ENCODE measurements around the gene CST8.

The CST8 gene

DNA sequence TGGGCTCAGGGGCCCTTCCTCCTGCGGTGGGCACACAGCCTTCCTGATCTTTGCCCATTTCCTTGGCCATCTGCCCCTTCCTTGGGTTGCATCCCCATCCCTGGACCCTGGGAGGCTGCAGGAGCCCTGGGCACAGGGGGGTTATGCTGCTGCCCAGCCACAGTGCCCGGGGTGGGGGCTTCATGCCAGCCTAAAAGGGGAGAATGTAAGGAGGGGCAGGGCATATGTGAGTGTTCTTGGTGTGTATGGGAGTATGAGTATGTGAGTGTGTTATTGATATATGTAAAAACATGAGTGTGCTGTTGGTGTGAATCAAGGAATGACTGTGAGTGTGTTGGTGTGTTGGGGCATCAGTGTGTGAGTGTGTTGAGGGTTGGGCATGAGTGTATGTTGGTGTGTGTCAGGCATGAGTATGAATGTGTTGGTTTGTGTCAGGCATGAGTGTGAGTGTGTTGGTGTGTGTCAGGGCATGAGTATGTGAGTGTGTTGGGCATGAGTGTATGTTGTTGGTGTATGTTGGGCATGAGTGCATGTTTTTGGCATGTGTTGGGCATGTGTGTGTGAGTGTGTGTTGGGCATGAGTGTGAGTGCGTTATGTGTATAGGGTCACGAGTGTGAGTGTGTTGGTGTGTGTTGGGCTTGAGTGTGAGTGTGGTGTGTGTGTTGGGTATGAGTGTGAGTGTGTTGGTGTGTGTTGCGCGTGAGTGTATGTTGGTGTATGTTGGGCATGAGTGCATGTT, 14.7 kb upstream of the CST8 start:
- DNase-seq (ENCODE audit: low spot score), result no peak

GRCh38 chr20:23477223-23477622, 13.7 kb upstream of the CST8 start:
- no peak for DNase-seq (ENCODE audit: low spot score)

DNA sequence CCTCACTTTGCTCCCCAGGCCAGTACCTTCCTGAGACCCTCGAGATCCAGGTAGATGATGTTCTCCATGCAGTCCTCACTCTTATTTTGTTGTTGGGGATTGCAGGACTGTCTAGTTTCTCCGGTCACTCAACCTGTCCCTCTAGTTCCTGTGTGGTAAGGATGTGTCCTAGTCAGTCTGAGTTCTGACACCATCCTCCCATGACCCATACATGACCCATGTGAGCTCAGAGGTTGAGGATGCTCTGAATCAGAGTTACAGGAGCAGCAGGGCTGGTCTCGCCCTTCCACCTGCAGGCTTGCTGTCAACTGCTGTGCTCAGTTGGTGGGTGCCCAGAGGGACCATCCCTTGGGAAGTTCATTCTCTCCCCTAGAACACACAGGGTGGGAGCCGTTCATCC, 11.9 kb upstream of the CST8 start:
- no peak for DNase-seq (ENCODE audit: low spot score)

GRCh38 chr20:23482138-23482537, 8.8 kb upstream of the CST8 start:
- no peak for DNase-seq (ENCODE audit: low spot score)

- no peak for DNase-seq (ENCODE audit: low spot score)
Measured at GRCh38 chr20:23484081-23484480, 6.8 kb upstream of the CST8 start.

GRCh38 chr20:23488470-23488869, 2.4 kb upstream of the CST8 start:
- no peak for DNase-seq (ENCODE audit: low spot score)

GRCh38 chr20:23488996-23489395, 1.9 kb upstream of the CST8 start:
- DNase-seq (ENCODE audit: low spot score), result no peak

- DNase-seq (ENCODE audit: low spot score), result no peak
Measured at GRCh38 chr20:23492292-23492691, 1.4 kb downstream of the CST8 start.

DNA sequence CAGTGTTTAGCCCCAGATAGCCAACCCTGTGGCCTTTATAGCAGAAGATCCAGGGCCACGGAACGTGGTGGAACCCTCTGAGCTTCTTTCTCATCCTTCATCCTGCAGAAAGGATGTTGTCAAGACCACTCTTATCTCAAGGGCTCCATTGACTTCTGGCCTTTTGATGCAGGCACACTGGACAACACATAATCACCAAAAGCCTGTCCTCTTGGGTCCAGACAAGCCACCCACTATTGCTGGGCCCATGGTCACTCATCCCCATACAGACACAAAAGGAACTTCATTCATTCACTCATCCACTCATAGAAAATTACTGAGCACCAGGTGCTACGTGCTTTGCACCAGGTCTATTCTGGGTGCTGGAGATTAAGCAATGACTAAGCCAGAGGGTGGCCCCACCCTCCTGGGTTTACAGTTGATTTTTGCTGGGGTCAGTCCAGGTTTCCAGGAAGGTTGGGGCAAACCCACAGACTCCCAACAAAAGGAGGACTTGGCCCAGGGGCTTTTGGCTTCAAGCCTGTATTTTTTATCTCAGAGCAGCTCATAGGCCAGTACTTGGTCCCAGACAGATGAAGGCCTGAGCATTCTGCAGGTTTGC, 2.4 kb downstream of the CST8 start:
- DNase-seq (ENCODE audit: low spot score), result no peak

DNA sequence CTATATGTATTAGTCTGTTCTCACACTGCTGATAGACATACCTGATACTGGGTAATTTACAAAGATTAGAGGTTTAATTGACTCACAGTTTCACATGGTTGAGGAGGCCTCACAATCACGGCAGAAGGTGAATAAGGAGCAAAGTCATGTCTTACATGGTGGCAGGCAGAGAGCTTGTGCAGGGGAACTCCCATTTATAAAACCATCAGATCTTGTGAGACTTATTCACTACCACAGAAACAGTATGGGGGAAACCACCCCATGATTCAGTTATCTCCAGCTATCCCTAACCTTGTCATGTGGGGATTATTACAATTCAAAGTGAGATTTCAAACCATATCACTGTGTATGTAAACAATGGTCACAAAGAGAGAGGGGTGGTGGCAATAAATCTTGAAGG, 6.6 kb downstream of the CST8 start:
- no peak for DNase-seq (ENCODE audit: low spot score)

- no peak for DNase-seq (ENCODE audit: low spot score)
Measured at GRCh38 chr20:23501926-23502325, 11.0 kb downstream of the CST8 start.

DNA sequence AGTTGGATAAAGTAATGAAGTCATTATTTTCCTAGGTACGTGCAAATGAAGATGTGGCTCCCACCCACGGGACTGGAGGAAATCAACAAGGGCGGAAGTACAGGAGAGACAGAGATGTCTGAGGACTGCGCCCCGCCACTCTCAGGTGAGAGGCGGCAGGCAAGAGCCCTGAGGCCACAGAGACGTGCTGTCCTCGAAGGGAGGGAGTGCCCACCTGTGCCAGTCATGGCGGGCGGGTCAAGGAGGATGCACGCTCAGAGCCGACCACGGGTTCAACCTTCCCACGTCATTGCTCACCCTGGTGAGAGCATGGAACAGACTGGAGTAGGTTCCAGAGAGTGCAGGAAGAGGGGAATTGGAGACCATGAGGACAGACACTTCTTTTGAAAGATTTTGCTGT, 12.7 kb downstream of the CST8 start:
- no peak for DNase-seq (ENCODE audit: low spot score)

GRCh38 chr20:23507346-23507745, 16.4 kb downstream of the CST8 start:
- no peak for DNase-seq (ENCODE audit: low spot score)

- DNase-seq (ENCODE audit: low spot score), result no peak
Measured at GRCh38 chr20:23508449-23509229, 17.7 kb downstream of the CST8 start.

- DNase-seq (ENCODE audit: low spot score), result no peak
Measured at GRCh38 chr20:23509247-23509913, 18.5 kb downstream of the CST8 start.

GRCh38 chr20:23510000-23510590, 19.2 kb downstream of the CST8 start:
- DNase-seq (ENCODE audit: low spot score), result no peak

GRCh38 chr20:23513164-23513563, 22.2 kb downstream of the CST8 start:
- DNase-seq (ENCODE audit: low spot score), result no peak

- DNase-seq (ENCODE audit: low spot score), result no peak
Measured at GRCh38 chr20:23514848-23515247, 23.9 kb downstream of the CST8 start.

DNA sequence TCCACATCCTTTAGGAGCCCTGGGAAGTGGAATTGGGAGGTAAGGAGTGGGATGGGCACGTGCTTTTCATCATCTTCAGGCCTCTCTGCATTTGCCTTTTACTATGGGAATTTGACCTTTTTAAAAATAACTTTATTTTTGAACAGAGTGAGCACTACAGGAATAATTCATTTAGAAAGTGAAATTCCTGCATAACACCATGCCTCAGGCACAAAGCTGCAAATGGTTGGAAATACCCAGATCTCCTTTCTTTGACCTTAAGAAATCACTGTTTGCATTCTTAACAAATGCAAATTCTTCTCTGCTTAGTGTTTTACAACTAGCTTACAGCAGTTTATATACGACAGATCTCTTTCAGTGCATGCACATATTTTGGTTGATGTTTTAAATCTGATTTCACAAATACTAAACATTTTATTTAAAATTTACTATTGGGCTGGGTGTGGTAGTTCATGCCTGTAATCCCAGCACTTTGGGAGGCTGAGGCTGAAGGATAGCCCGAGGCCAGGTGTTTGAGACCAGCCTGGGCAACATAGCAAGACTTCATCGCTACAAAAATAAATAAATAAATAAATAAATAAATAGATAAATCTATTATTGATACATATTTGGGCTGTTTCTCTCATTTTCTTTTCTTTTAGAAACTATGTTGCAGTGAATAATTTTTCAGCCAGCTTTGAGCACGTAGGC, 24.5 kb downstream of the CST8 start:
- no peak for DNase-seq (ENCODE audit: low spot score)

DNA sequence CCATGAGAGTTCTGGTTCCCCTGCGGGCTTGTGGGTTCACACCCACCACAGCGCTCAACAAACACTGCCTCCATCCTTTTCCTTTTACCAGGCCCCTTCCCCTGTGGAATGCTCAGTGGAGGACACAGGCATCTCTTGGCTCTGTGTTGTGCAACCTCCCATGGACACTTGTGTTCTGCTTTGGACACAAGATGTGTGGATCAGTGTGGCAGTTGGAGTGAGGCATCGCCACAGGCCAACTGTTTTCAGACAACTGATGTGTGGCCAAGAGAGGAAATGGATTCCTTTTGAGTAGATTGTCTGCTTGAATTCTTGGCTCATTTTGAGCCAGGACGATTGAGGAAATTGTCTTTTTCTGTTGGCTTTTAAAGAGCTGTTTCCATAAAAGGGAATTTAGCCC, 26.8 kb downstream of the CST8 start:
- no peak for DNase-seq (ENCODE audit: low spot score)

GRCh38 chr20:23519556-23519955, 28.6 kb downstream of the CST8 start:
- DNase-seq (ENCODE audit: low spot score), result no peak

GRCh38 chr20:23520185-23520584, 29.3 kb downstream of the CST8 start:
- no peak for DNase-seq (ENCODE audit: low spot score)
